SK-N-SH treated with all-trans-retinoic acid at 6 μM for 48 hours (cell line): ENCODE results near the gene CHST12.
"Not testable (repeated sequence)": the region's sequence is repeated elsewhere in the genome, so short reads cannot be mapped to it uniquely, and the experiment has no call there.

Source experiments
- ATAC-seq: fragments of 200-7000 bp; cut with Tn5 transposase; 3 replicates; pipeline ENCODE4 v1.9.1; 2020; ENCODE audit warnings: mild to moderate bottlenecking, moderate library complexity
- ARNTL ChIP-seq: fragments of 450-650 bp; formaldehyde crosslinking; IDR thresholded peaks from 2 replicates; pipeline ENCODE4 v1.5.0; 2020; ENCODE audit warnings: low read depth, mild to moderate bottlenecking, moderate library complexity, borderline replicate concordance
- BACH2 ChIP-seq: fragments of 250-450 bp; sonication (Bioruptor Pico); IDR thresholded peaks from 2 replicates; pipeline ENCODE4 v1.9.0; 2021; ENCODE audit warnings: mild to moderate bottlenecking, borderline replicate concordance
- CREB5 ChIP-seq: fragments of 250-450 bp; sonication (Bioruptor Pico); IDR thresholded peaks from 2 replicates; pipeline ENCODE4 v1.5.1; 2020; ENCODE audit warnings: low read depth, mild to moderate bottlenecking, moderate library complexity
- ESRRG ChIP-seq: fragments of 250-450 bp; sonication (Bioruptor Pico); IDR thresholded peaks from 2 replicates; pipeline ENCODE4 v1.6.1; 2021; ENCODE audit warnings: mild to moderate bottlenecking
- GLIS3 ChIP-seq: fragments of 250-450 bp; sonication (Bioruptor Pico); IDR thresholded peaks from 2 replicates; pipeline ENCODE4 v1.5.0; 2020; ENCODE audit warnings: mild to moderate bottlenecking, moderate library complexity
- ISL1 ChIP-seq: fragments of 250-450 bp; sonication (Bioruptor Pico); IDR thresholded peaks from 2 replicates; pipeline ENCODE4 v2.1.2; 2022; ENCODE audit warnings: mild to moderate bottlenecking, moderate library complexity
- OSR1 ChIP-seq: fragments of 250-450 bp; sonication (Bioruptor Pico); IDR thresholded peaks from 2 replicates; pipeline ENCODE4 v1.8.0; 2022; ENCODE audit warnings: moderate library complexity, mild to moderate bottlenecking, inconsistent platforms
- PATZ1 ChIP-seq: fragments of 250-450 bp; sonication (Bioruptor Pico); IDR thresholded peaks from 2 replicates; pipeline ENCODE4 v1.8.0; 2020; ENCODE audit warnings: mild to moderate bottlenecking, moderate library complexity, borderline replicate concordance
- PPARA ChIP-seq: fragments of 250-450 bp; sonication (Bioruptor Pico); IDR thresholded peaks from 2 replicates; pipeline ENCODE4 v1.5.0; 2020; ENCODE audit warnings: mild to moderate bottlenecking, borderline replicate concordance
- RARB ChIP-seq: fragments of 250-450 bp; sonication (Bioruptor Pico); IDR thresholded peaks from 2 replicates; pipeline ENCODE4 v1.8.0; 2021; ENCODE audit warnings: mild to moderate bottlenecking, moderate library complexity
- SNAI2 ChIP-seq: fragments of 250-450 bp; sonication (Bioruptor Pico); IDR thresholded peaks from 2 replicates; pipeline ENCODE4 v1.5.0; 2020; ENCODE audit warnings: mild to moderate bottlenecking, moderate library complexity
- TCF4 ChIP-seq: fragments of 250-450 bp; sonication (Bioruptor Pico); IDR thresholded peaks from 2 replicates; pipeline ENCODE4 v1.8.0; 2021; ENCODE audit warnings: mild to moderate bottlenecking, moderate library complexity, borderline replicate concordance
- TOX ChIP-seq: fragments of 250-450 bp; sonication (Bioruptor Pico); IDR thresholded peaks from 2 replicates; pipeline ENCODE4 v1.8.0; 2021; ENCODE audit warnings: mild to moderate bottlenecking, moderate library complexity, borderline replicate concordance
- ZC3H10 ChIP-seq: fragments of 250-450 bp; sonication (Bioruptor Pico); IDR thresholded peaks from 2 replicates; pipeline ENCODE4 v1.5.1; 2021; ENCODE audit warnings: mild to moderate bottlenecking, moderate library complexity
- ZFP3 ChIP-seq: fragments of 250-450 bp; sonication (Bioruptor Pico); IDR thresholded peaks from 2 replicates; pipeline ENCODE4 v1.5.0; 2020; ENCODE audit warnings: mild to moderate bottlenecking, moderate library complexity
- ZFP30 ChIP-seq: fragments of 450-650 bp; formaldehyde crosslinking; IDR thresholded peaks from 2 replicates; pipeline ENCODE4 v1.5.0; 2022; ENCODE audit warnings: mild to moderate bottlenecking, moderate library complexity
- ZNF565 ChIP-seq: fragments of 450-650 bp; formaldehyde crosslinking; conservative IDR thresholded peaks from 2 replicates; pipeline ENCODE4 v1.5.0; 2020; ENCODE audit warnings: low read depth, mild to moderate bottlenecking, moderate library complexity
- ZNF70 ChIP-seq: fragments of 450-650 bp; formaldehyde crosslinking; IDR thresholded peaks from 2 replicates; pipeline ENCODE4 v1.5.0; 2020; ENCODE audit warnings: mild to moderate bottlenecking, moderate library complexity
- ZNF8 ChIP-seq: fragments of 450-650 bp; formaldehyde crosslinking; IDR thresholded peaks from 2 replicates; pipeline ENCODE4 v1.5.0; 2020; ENCODE audit warnings: mild to moderate bottlenecking, moderate library complexity
- TF ChIP-seq, protein P1 (sequence below): fragments of 250-450 bp; sonication (Bioruptor Pico); IDR thresholded peaks from 2 replicates; pipeline ENCODE4 v1.5.0; 2020; ENCODE audit warnings: mild to moderate bottlenecking, moderate library complexity
- TF ChIP-seq, protein P2 (sequence below): fragments of 250-450 bp; sonication (Bioruptor Pico); IDR thresholded peaks from 2 replicates; pipeline ENCODE4 v1.8.0; 2021; ENCODE audit warnings: low read depth, mild to moderate bottlenecking, moderate library complexity, borderline replicate concordance
- TF ChIP-seq, protein P3 (sequence below): fragments of 250-450 bp; sonication (Bioruptor Pico); IDR thresholded peaks from 2 replicates; pipeline ENCODE4 v1.5.1; 2021; ENCODE audit warnings: mild to moderate bottlenecking, moderate library complexity

Gene CHST12

DNA sequence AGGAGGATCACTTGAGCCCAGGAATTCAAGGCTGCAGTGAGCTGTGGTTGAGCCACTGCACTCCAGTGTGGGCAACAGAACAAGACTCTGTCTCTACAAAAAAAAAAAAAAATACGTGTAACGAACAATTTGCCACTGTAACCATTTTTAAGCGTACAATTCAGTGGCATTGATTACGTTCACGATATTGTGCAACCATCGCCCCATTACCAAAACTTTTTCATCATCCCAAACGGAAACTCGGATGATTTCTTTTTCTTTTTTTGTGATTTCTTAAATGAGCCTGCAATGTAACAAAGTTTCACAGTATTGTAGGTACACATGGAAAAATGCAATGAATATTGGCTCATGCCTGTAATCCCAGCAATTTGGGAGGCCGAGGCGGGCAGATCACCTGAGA, 63.3 kb downstream of the CHST12 start:
- ATAC-seq = no peak
- TF ChIP-seq PPARA (no peak), ZFP30 (no peak), ZNF565 (CRISPR knock-in tag) (no peak), TCF4 (CRISPR knock-in tag) (no peak), TOX (CRISPR knock-in tag) (no peak), ESRRG (no peak), GLIS3 (CRISPR knock-in tag) (no peak), ZFP3 (CRISPR knock-in tag) (no peak), RARB (no peak), OSR1 (CRISPR knock-in tag) (no peak), ARNTL (no peak), ZC3H10 (CRISPR knock-in tag) (no peak), BACH2 (CRISPR knock-in tag) (no peak), ISL1 (CRISPR knock-in tag) (no peak), SNAI2 (CRISPR knock-in tag) (no peak), PATZ1 (no peak), ZNF8 (CRISPR knock-in tag) (no peak)
- TF ChIP-seq, protein P1, sequence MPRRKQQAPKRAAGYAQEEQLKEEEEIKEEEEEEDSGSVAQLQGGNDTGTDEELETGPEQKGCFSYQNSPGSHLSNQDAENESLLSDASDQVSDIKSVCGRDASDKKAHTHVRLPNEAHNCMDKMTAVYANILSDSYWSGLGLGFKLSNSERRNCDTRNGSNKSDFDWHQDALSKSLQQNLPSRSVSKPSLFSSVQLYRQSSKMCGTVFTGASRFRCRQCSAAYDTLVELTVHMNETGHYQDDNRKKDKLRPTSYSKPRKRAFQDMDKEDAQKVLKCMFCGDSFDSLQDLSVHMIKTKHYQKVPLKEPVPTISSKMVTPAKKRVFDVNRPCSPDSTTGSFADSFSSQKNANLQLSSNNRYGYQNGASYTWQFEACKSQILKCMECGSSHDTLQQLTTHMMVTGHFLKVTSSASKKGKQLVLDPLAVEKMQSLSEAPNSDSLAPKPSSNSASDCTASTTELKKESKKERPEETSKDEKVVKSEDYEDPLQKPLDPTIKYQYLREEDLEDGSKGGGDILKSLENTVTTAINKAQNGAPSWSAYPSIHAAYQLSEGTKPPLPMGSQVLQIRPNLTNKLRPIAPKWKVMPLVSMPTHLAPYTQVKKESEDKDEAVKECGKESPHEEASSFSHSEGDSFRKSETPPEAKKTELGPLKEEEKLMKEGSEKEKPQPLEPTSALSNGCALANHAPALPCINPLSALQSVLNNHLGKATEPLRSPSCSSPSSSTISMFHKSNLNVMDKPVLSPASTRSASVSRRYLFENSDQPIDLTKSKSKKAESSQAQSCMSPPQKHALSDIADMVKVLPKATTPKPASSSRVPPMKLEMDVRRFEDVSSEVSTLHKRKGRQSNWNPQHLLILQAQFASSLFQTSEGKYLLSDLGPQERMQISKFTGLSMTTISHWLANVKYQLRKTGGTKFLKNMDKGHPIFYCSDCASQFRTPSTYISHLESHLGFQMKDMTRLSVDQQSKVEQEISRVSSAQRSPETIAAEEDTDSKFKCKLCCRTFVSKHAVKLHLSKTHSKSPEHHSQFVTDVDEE (CRISPR knock-in tag) = no peak
- TF ChIP-seq, protein P2, sequence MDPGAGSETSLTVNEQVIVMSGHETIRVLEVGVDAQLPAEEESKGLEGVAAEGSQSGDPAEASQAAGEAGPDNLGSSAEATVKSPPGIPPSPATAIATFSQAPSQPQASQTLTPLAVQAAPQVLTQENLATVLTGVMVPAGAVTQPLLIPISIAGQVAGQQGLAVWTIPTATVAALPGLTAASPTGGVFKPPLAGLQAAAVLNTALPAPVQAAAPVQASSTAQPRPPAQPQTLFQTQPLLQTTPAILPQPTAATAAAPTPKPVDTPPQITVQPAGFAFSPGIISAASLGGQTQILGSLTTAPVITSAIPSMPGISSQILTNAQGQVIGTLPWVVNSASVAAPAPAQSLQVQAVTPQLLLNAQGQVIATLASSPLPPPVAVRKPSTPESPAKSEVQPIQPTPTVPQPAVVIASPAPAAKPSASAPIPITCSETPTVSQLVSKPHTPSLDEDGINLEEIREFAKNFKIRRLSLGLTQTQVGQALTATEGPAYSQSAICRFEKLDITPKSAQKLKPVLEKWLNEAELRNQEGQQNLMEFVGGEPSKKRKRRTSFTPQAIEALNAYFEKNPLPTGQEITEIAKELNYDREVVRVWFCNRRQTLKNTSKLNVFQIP (CRISPR knock-in tag) = no peak

- ATAC-seq = no peak
- no peak for TF ChIP-seq BACH2 (CRISPR knock-in tag)
- TF ChIP-seq OSR1 (CRISPR knock-in tag) = no peak
- no peak for TF ChIP-seq CREB5 (CRISPR knock-in tag)
- TF ChIP-seq ZNF70 (CRISPR knock-in tag) = no peak
- TF ChIP-seq TOX (CRISPR knock-in tag) = no peak
- TF ChIP-seq, protein P3, sequence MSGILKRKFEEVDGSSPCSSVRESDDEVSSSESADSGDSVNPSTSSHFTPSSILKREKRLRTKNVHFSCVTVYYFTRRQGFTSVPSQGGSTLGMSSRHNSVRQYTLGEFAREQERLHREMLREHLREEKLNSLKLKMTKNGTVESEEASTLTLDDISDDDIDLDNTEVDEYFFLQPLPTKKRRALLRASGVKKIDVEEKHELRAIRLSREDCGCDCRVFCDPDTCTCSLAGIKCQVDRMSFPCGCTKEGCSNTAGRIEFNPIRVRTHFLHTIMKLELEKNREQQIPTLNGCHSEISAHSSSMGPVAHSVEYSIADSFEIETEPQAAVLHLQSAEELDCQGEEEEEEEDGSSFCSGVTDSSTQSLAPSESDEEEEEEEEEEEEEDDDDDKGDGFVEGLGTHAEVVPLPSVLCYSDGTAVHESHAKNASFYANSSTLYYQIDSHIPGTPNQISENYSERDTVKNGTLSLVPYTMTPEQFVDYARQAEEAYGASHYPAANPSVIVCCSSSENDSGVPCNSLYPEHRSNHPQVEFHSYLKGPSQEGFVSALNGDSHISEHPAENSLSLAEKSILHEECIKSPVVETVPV (CRISPR knock-in tag) = no peak
- no peak for TF ChIP-seq PATZ1
- no peak for TF ChIP-seq TCF4 (CRISPR knock-in tag)
- no peak for TF ChIP-seq ISL1 (CRISPR knock-in tag)
- TF ChIP-seq ZNF565 (CRISPR knock-in tag) = no peak
- TF ChIP-seq ZFP30 = no peak
- TF ChIP-seq, protein P1 (CRISPR knock-in tag) = no peak
- no peak for TF ChIP-seq SNAI2 (CRISPR knock-in tag)
- TF ChIP-seq PPARA = no peak
- no peak for TF ChIP-seq ZFP3 (CRISPR knock-in tag)
- no peak for TF ChIP-seq RARB
- no peak for TF ChIP-seq ARNTL
- TF ChIP-seq, protein P2 (CRISPR knock-in tag) = no peak
- TF ChIP-seq ESRRG = no peak
These were observed 64.8 kb downstream of the CHST12 start for GRCh38 chr7:2468227-2468626.

GRCh38 chr7:2469460-2470203, 66.2 kb downstream of the CHST12 start:
- not testable (repeated sequence) for ATAC-seq
